Astrocyte of the spinal cord (primary cell): ENCODE data around the gene HES5.

ENCODE experiments used
- DNase-seq: peaks from one replicate; pipeline ENCODE4 v3.0.0; 2011; ENCODE audit warnings: low read depth, low spot score
- H3K4me3 ChIP-seq: 2 replicates; pipeline ENCODE4 v1.5.1; 2011; ENCODE audit warnings: low read depth, mild to moderate bottlenecking, low read length, moderate library complexity
- in situ Hi-C: cut with HindIII; loops from 2 replicates; pipeline ENCODE4 v1.10.0; 2017; ENCODE audit warnings: low sequenced_read_pairs
- TF ChIP-seq, protein P1 (sequence below): IDR thresholded peaks from 2 replicates; pipeline ENCODE4 v1.5.1; 2012; ENCODE audit warnings: low read depth, mild to moderate bottlenecking, low read length, inconsistent platforms

HES5 gene

DNA sequence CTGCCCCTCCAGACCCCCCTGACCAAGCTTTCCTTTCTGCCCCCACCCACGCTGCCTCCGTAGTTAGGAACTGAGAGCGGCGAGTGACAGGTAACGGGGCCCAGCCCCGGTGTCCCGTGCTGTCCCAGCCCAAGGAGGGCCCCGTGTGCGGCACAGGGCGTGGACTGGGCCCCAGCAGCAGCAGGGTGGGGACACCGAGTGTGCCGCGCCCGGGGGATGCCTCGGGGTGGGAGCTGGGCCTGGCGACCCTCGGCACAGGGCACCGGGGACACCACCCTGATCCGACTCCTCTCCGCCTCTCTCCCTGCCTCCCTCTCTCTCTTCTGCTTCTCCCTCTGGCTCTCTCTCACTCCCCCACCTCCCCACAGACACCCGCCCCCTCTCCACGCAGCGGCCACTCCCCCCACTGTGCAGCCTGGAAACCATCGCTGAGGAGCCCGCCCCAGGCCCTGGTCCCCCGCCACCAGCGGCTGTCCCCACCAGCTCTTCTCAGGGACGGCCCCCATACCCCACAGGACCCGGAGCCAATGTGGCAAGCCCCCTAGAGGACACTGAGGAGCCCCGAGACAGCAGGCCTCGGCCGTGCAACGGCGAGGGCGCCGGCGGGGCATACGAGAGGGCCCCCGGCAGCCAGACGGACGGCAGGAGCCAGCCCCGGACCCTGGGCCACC, 26.4 kb downstream of the HES5 start:
- H3K4me3 ChIP-seq: no peak overlapping the region
- in situ Hi-C loops: no loop called here
- no peak for DNase-seq
- TF ChIP-seq, protein P1, sequence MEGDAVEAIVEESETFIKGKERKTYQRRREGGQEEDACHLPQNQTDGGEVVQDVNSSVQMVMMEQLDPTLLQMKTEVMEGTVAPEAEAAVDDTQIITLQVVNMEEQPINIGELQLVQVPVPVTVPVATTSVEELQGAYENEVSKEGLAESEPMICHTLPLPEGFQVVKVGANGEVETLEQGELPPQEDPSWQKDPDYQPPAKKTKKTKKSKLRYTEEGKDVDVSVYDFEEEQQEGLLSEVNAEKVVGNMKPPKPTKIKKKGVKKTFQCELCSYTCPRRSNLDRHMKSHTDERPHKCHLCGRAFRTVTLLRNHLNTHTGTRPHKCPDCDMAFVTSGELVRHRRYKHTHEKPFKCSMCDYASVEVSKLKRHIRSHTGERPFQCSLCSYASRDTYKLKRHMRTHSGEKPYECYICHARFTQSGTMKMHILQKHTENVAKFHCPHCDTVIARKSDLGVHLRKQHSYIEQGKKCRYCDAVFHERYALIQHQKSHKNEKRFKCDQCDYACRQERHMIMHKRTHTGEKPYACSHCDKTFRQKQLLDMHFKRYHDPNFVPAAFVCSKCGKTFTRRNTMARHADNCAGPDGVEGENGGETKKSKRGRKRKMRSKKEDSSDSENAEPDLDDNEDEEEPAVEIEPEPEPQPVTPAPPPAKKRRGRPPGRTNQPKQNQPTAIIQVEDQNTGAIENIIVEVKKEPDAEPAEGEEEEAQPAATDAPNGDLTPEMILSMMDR: no peak

DNA sequence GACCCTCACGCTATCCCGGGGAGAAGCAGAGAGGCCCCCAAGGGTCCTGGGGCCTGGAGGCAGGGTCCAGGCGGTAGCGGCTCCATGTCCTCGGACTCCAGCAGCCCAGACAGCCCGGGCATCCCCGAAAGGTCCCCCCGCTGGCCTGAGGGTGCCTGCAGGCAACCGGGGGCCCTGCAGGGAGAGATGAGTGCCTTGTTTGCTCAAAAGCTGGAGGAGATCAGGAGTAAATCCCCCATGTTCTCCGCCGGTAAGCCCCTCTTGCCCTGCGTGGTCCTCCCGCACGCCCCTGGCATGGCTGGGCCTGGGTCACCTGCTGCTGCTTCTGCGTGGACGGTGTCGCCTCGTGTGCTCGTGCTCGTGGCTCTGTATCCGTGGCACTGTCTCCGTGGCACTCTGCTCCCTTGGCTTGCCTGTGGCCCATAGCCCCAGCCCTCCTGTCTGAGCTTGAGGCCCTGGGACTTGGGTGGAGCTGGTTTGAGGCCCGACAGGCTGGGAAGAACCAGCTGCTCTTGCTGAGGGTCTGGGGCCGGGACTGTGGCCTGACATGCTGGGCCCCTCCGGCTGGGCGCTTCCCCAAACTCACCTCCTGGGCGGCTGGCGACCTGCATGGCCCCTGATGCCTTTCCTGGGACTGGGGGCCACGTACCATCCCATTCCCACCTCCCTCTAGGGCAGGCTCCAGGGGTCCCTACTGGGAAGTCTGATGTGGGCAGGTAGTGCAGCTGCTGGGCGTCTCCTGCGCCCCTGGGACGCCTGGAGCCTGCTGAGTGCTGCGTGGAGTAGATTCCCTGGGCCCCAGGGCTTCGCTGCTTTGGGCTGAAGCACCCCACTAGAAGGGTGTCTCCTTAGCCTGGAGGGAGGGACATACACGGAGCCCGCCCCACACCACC, 27.2 kb downstream of the HES5 start:
- H3K4me3 ChIP-seq: no peak overlapping the region
- TF ChIP-seq, protein P1: no peak
- no peak for DNase-seq
- in situ Hi-C loops: no loop called here

DNA sequence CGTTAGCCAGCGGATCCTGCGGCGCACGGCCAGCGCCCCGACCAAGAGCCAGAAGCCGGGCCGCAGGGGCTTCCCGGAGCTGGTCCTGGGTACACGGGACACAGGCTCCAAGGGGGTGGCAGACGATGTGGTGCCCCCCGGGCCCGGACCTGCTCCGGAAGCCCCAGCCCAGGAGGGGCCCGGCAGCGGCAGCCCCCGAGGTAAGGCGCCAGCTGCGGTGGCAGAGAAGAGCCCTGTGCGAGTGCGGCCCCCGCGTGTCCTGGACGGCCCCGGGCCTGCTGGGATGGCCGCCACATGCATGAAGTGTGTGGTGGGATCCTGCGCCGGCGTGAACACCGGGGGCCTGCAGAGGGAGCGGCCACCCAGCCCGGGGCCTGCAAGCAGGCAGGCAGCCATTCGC, 27.9 kb downstream of the HES5 start:
- in situ Hi-C loops: no loop called here
- TF ChIP-seq, protein P1: no peak
- H3K4me3 ChIP-seq: no peak overlapping the region
- DNase-seq: no peak

DNA sequence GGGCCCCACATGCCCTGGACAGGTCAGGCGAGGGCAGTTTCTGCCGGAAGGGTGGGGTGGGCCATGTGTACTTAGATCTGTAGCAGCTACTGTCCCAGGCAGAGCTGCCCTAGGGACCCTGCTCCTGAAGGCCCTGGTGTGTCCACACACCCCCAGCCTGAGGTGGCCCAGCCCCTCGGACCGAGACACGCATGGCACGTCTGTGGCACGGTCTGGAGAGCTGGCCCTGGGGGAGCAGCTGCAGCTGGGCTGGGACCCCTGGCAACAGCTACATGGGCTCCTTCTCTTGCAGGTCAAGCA, 28.3 kb downstream of the HES5 start:
- TF ChIP-seq, protein P1: no peak
- in situ Hi-C loops: no loop called here

GRCh38 chr1:2501041-2501819, 28.8 kb downstream of the HES5 start:
- TF ChIP-seq, protein P1: no peak
- in situ Hi-C loops: no loop called here
- no peak for DNase-seq
- no peak overlapping the region for H3K4me3 ChIP-seq

More for the DNA sequence above, 28.3 kb downstream of the HES5 start:
- DNase-seq: no peak
- no peak overlapping the region for H3K4me3 ChIP-seq

GRCh38 chr1:2499986-2500596, 30.0 kb downstream of the HES5 start:
- DNase-seq: no peak
- in situ Hi-C loops: no loop called here
- no peak overlapping the region for H3K4me3 ChIP-seq
- TF ChIP-seq, protein P1: no peak
